Adrenal gland (tissue), 5 donors: ENCODE data around the gene CDKN2D.

Experiments
- CTCF ChIP-seq, 6 experiments: fragments of 450-650 bp in 4 of 6; fragments of 200-600 bp in 2 of 6; sonication (generic) in 1 of 6; IDR thresholded peaks; 1 replicate in 5 of 6; 2 replicates in 1 of 6; pipeline versions ENCODE4 v1.5.1 to v1.8.0; 2016 to 2021; ENCODE audit warnings: antibody characterized with exemption in 6 of 6, mild to moderate bottlenecking in 2 of 6, moderate library complexity in 1 of 6
- POLR2A ChIP-seq, 2 donors: fragments of 450-650 bp; IDR thresholded peaks; one replicate each; pipeline ENCODE4 v1.6.1; 2017; ENCODE audit warnings: antibody characterized with exemption in 2 of 2, mild to moderate bottlenecking in 2 of 2, moderate library complexity in 1 of 2
- donor health status: DM: no; HTN: no; CAD: no.

DNA sequence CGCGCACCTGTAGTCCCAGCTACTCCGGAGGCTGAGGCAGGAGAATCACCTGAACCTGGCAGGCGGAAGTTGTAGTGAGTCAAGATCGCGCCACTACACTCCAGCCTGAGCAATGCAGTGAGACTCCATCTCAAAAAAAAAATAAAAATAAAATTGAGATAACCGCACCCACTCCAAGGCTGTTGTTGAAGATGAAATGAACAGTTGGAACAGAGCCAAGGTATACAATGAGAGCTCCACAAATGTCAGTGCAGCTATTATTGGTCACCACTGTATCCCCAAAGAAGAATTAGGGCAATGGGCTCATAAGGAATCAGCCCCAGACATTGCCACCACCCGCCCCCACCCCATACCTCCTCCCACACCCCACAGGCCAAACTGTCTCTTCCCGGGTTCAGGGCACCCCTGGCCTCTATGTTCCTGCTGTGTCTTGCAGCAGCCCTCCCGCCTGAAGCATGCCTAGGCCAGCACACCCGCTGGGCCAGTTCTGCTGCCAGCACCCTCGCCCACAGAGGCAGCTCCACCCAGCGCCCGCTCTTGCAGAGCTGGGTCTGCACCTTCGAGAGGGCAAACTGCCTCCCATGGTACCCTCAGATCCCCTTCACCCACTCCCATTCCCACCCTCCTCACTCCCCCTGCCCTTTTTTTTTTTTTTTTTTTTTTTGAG lies 48.0 kb downstream of the CDKN2D start:
- no peak for TF ChIP-seq CTCF (IDR thresholded peaks at IDR 0.05)
- TF ChIP-seq POLR2A (IDR thresholded peaks at IDR 0.05), result no peak
